Gastroesophageal sphincter (tissue), 4 donors: Measurements from ENCODE around the gene KLHL33. TPM values are rescaled to one million over a fixed set of nuclear protein-coding genes. Genes with fewer than 3 reads are reported as not detected.

Experiments
- ATAC-seq: fragments of 150-250 bp; one replicate; pipeline ENCODE4 v1.9.1; 2016; ENCODE audit warnings: mild to moderate bottlenecking, moderate library complexity
- H3K27ac ChIP-seq, 4 donors: fragments of 200-600 bp; sonication (generic) in 3 of 4; 1 replicate in 3 of 4; 2 replicates in 1 of 4; pipeline ENCODE4 v1.5.1; 2016 to 2019
- H3K27me3 ChIP-seq: fragments of 200-600 bp; sonication (generic); one replicate; pipeline ENCODE4 v1.5.1; 2019
- H3K36me3 ChIP-seq, 2 donors: fragments of 200-600 bp; sonication (generic); one replicate each; pipeline ENCODE4 v1.5.1; 2019; ENCODE audit warnings: control low read depth in 1 of 2
- H3K4me1 ChIP-seq, 3 donors: fragments of 200-600 bp; sonication (generic); 1 replicate in 2 of 3; 2 replicates in 1 of 3; pipeline ENCODE4 v1.5.1; 2016 to 2019; ENCODE audit warnings: control low read depth in 2 of 3
- H3K4me3 ChIP-seq, 2 donors: fragments of 200-600 bp; sonication (generic); one replicate each; pipeline ENCODE4 v1.5.1; 2019; ENCODE audit warnings: mild to moderate bottlenecking in 1 of 2, moderate library complexity in 1 of 2
- H3K9me3 ChIP-seq, 3 donors: fragments of 200-600 bp; sonication (generic); one replicate each; pipeline ENCODE4 v1.5.1; 2017 to 2019; ENCODE audit warnings: control low read depth in 2 of 3
- EP300 ChIP-seq: sonication (generic); formaldehyde crosslinking; IDR thresholded peaks from one replicate; pipeline ENCODE4 v1.6.1; 2017; ENCODE audit warnings: antibody characterized with exemption, mild to moderate bottlenecking
- POLR2A ChIP-seq, 2 donors: fragments of 450-650 bp; IDR thresholded peaks; one replicate each; pipeline ENCODE4 v1.6.1; 2017; ENCODE audit warnings: antibody characterized with exemption in 2 of 2, mild to moderate bottlenecking in 2 of 2, moderate library complexity in 1 of 2
- POLR2AphosphoS5 ChIP-seq: sonication (generic); formaldehyde crosslinking; IDR thresholded peaks from one replicate; pipeline ENCODE4 v1.6.1; 2017; ENCODE audit warnings: antibody characterized with exemption
- WGBS, 2 donors: methylation state at CpG; one replicate each; pipeline ENCODE4 v1.1.5; 2018; ENCODE audit warnings: low coverage in 1 of 2; 5-methylcytosine and 5-hydroxymethylcytosine counted together
- total RNA-seq, 4 donors: library from RNA; depleted of rRNA; stranded (reverse); fragments of >200 nt; gene quantifications; one replicate each; pipeline ENCODE4 v1.1.0, GENCODE V29; 2016
- TF ChIP-seq, protein P1 (sequence below), 4 experiments: fragments of 200-600 bp in 2 of 4; fragments of 450-650 bp in 2 of 4; sonication (generic) in 1 of 4; IDR thresholded peaks; one replicate each; pipeline ENCODE4 v1.5.1; 2017 to 2019; ENCODE audit warnings: antibody characterized with exemption in 4 of 4, mild to moderate bottlenecking in 2 of 4, moderate library complexity in 2 of 4

Gene KLHL33
- total RNA-seq, 4 donors from 2014 or later: 0.27 to 2.6 (median 1.1) TPM

- ATAC-seq: no peak
- peaks cover 0 to 9% (median 0%) of the 10 kb centered on the region in 3 donors for H3K4me1 ChIP-seq
- no peaks in the 10 kb centered on the region for H3K27me3 ChIP-seq
- no peaks in the 10 kb centered on the region for H3K36me3 ChIP-seq
- H3K27ac ChIP-seq: no peak overlapping the region
- WGBS, 2 donors: 55 to 92% methylated on average over 2 of the region's 5 CpGs
- no peaks in the 10 kb centered on the region for H3K9me3 ChIP-seq
- no peak overlapping the region for H3K4me3 ChIP-seq
- TF ChIP-seq, protein P1, sequence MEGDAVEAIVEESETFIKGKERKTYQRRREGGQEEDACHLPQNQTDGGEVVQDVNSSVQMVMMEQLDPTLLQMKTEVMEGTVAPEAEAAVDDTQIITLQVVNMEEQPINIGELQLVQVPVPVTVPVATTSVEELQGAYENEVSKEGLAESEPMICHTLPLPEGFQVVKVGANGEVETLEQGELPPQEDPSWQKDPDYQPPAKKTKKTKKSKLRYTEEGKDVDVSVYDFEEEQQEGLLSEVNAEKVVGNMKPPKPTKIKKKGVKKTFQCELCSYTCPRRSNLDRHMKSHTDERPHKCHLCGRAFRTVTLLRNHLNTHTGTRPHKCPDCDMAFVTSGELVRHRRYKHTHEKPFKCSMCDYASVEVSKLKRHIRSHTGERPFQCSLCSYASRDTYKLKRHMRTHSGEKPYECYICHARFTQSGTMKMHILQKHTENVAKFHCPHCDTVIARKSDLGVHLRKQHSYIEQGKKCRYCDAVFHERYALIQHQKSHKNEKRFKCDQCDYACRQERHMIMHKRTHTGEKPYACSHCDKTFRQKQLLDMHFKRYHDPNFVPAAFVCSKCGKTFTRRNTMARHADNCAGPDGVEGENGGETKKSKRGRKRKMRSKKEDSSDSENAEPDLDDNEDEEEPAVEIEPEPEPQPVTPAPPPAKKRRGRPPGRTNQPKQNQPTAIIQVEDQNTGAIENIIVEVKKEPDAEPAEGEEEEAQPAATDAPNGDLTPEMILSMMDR (IDR thresholded peaks at IDR 0.05): no peak
- no peak for TF ChIP-seq EP300
- no peak for TF ChIP-seq POLR2AphosphoS5
- no peak for TF ChIP-seq POLR2A (IDR thresholded peaks at IDR 0.05)
Measured at GRCh38 chr14:20428010-20428365, 8.0 kb downstream of the KLHL33 start.

- no peaks in the 10 kb centered on the region for H3K36me3 ChIP-seq
- TF ChIP-seq POLR2AphosphoS5 (no peak), EP300 (no peak), POLR2A (IDR thresholded peaks at IDR 0.05) (no peak)
- TF ChIP-seq, protein P1 (IDR thresholded peaks at IDR 0.05): no peak
- H3K27ac ChIP-seq: peak overlapping the region in 1 of 4 donors; percentile 29
- no peaks in the 10 kb centered on the region for H3K9me3 ChIP-seq
- WGBS, 2 donors: 50 to 56% methylated on average over 4 of the region's 5 CpGs
- ATAC-seq: peak; percentile 41
- H3K27me3 ChIP-seq: no peaks in the 10 kb centered on the region
- H3K4me3 ChIP-seq: no peak overlapping the region
- H3K4me1 ChIP-seq: peaks cover 0 to 9% (median 0%) of the 10 kb centered on the region in 3 donors
Measured at GRCh38 chr14:20427231-20428009, 8.5 kb downstream of the KLHL33 start.

DNA sequence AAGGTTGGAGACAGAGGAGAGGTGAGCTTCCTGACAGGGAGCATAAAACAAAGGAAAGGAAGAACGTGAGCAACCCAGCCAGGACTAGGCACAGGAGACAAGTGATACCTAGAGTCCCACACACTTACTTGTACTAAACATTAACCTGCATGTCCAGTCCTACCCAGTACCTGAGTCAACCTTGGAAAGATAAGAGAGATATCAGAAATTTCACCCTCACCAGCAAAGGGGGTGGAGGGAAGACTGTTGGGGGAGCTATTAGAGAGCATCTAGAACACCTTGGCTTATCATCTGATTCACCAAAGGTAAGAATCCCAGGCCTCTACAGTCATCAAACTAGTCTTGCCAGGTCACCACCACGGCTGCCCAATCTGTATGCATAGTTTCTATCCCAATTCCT lies 11.1 kb downstream of the KLHL33 start:
- no peak for TF ChIP-seq EP300
- TF ChIP-seq POLR2AphosphoS5: no peak
- TF ChIP-seq, protein P1 (IDR thresholded peaks at IDR 0.05): no peak
- no peak for TF ChIP-seq POLR2A (IDR thresholded peaks at IDR 0.05)
- Histone ChIP-seq H3K27ac (no peak overlapping the region), H3K27me3 (no peaks in the 10 kb centered on the region), H3K4me1 (peaks cover 0 to 1% (median 0%) of the 10 kb centered on the region in 3 donors), H3K36me3 (no peaks in the 10 kb centered on the region), H3K4me3 (no peak overlapping the region), H3K9me3 (no peaks in the 10 kb centered on the region)
- no peak for ATAC-seq
- 17 to 30% methylated on average over 2 of the region's 2 CpGs for WGBS, 2 donors

- no peak for ATAC-seq
- 20 to 54% methylated on average over 2 of the region's 2 CpGs for WGBS, 2 donors
- H3K4me3 ChIP-seq: no peak overlapping the region
- no peak overlapping the region for H3K27ac ChIP-seq
- H3K27me3 ChIP-seq: no peaks in the 10 kb centered on the region
- H3K9me3 ChIP-seq: no peaks in the 10 kb centered on the region
- no peaks in the 10 kb centered on the region for H3K4me1 ChIP-seq
- no peaks in the 10 kb centered on the region for H3K36me3 ChIP-seq
- TF ChIP-seq POLR2A (IDR thresholded peaks at IDR 0.05) (no peak), EP300 (no peak), POLR2AphosphoS5 (no peak)
- TF ChIP-seq, protein P1 (IDR thresholded peaks at IDR 0.05): no peak
Measured at GRCh38 chr14:20422886-20423285, 13.1 kb downstream of the KLHL33 start.

DNA sequence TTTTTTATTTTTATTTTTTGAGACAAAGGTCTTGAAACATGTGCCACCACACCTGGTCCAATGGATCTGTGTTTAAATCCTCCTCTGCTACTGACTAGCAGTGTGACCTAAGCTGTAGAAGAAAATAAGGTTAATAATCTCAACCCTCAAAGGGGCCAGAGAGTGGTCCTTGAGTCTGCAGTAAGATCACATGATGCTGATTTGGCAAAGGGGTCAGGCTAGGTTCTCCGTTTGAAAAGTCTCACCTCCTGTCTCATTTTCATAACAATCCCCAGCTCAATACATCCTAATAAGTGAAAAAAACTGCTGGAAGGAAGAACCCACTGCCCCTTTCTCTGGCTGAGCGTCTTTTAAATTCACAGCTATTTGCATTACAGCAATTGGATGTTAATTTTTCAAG lies 14.7 kb downstream of the KLHL33 start:
- TF ChIP-seq, protein P1 (IDR thresholded peaks at IDR 0.05): no peak
- TF ChIP-seq POLR2AphosphoS5: no peak
- TF ChIP-seq EP300: no peak
- TF ChIP-seq POLR2A (IDR thresholded peaks at IDR 0.05): no peak
- Histone ChIP-seq H3K4me3 (no peak overlapping the region), H3K27ac (no peak overlapping the region), H3K9me3 (no peaks in the 10 kb centered on the region), H3K4me1 (no peaks in the 10 kb centered on the region), H3K27me3 (no peaks in the 10 kb centered on the region), H3K36me3 (no peaks in the 10 kb centered on the region)
- ATAC-seq: no peak
- WGBS, 2 donors: 17 to 30% methylated on average over 2 of the region's 2 CpGs
